ENCODE measurements around the gene INPP5D.

DNA sequence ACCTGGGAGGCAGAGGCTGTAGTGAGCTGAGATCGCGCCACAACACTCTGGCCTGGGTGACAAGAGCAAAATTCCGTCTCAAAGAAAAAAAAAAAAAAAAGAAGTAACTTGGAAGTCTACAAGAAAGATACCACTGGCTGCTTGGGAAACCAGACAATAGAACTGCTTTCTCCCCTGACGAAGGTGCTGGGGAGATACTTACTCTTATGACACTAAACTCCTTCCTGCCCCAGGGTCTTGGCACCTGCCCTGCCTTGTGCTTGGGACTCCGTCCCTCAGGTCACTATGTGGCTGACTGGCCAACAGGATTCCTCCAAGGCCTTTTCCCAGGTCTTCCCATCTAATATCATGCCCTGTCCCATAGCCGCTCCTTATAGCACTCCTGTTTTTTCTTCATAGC is 30.7 kb downstream of the INPP5D start:
- no peak for TF ChIP-seq CTCF (IDR thresholded peaks at IDR 0.05)
- no peak for TF ChIP-seq POLR2A (IDR thresholded peaks at IDR 0.05)
